CD4-positive, alpha-beta T cell (primary cell): Measurements from ENCODE around the gene INSL4. TPM values are rescaled to one million over a fixed set of nuclear protein-coding genes. Genes with fewer than 3 reads are reported as not detected.
A peak's percentile ranks its signal among the peaks of the same experiment; 100 is the strongest.

ENCODE experiments used
- ATAC-seq: fragments of 200-7000 bp; cut with Tn5 transposase; one replicate; pipeline ENCODE4 v1.10.0; 2022; ENCODE audit warnings: mild to moderate bottlenecking; ENCODE audit not compliant: poor library complexity
- CTCF ChIA-PET: fragments of 350-600 bp; sonication (Branson Sonifier 250); formaldehyde crosslinking; loops from one replicate; lab custom pipeline; 2021; ENCODE audit warnings: antibody characterized with exemption, inconsistent platforms; lab: Charles Lee
- POLR2A ChIA-PET: fragments of 350-600 bp; sonication (Branson Sonifier 250); formaldehyde crosslinking; loops from one replicate; lab custom pipeline; 2021; ENCODE audit warnings: antibody characterized with exemption, inconsistent platforms; lab: Charles Lee
- DNase-seq, 14 experiments: peaks; one replicate each; pipeline ENCODE4 v3.0.0-alpha.2; 2013 to 2020; ENCODE audit warnings: mixed read lengths in 2 of 14
- H3K27ac ChIP-seq, 2 donors: one replicate each; pipeline versions ENCODE4 v1.5.1 to v1.7.0; 2013; ENCODE audit warnings: low read length in 2 of 2, low read depth in 1 of 2, mild to moderate bottlenecking in 1 of 2
- H3K27me3 ChIP-seq, 2 experiments: 1 replicate in 1 of 2; 2 replicates in 1 of 2; pipeline versions ENCODE4 v1.6.1 to v1.7.0; 2013; ENCODE audit warnings: low read length in 2 of 2, control low read depth in 1 of 2, mild to moderate bottlenecking in 1 of 2, moderate library complexity in 1 of 2; ENCODE audit not compliant: insufficient read depth in 2 of 2, control insufficient read depth in 1 of 2
- H3K36me3 ChIP-seq: one replicate; pipeline ENCODE4 v1.6.1; 2013; ENCODE audit warnings: low read length, control low read depth; ENCODE audit not compliant: insufficient read depth
- H3K4me1 ChIP-seq: one replicate; pipeline ENCODE4 v1.6.1; 2013; ENCODE audit warnings: low read length, control low read depth; ENCODE audit not compliant: insufficient read depth
- H3K4me3 ChIP-seq: one replicate; pipeline ENCODE4 v1.5.1; 2013; ENCODE audit warnings: mild to moderate bottlenecking, low read length, moderate library complexity
- H3K9me3 ChIP-seq, 2 experiments: 1 replicate in 1 of 2; 2 replicates in 1 of 2; pipeline versions ENCODE4 v1.6.1 to v1.7.0; 2013; ENCODE audit warnings: low read length in 2 of 2, mild to moderate bottlenecking in 2 of 2, control low read depth in 1 of 2, moderate library complexity in 1 of 2; ENCODE audit not compliant: control insufficient read depth in 1 of 2, insufficient read depth in 1 of 2
- H3K27ac Mint-ChIP-seq: one replicate; pipeline ENCODE4 v1.8.0; 2020; ENCODE audit warnings: mixed read lengths
- H3K27me3 Mint-ChIP-seq: one replicate; pipeline ENCODE4 v1.8.0; 2021; ENCODE audit warnings: mixed read lengths
- H3K36me3 Mint-ChIP-seq: one replicate; pipeline ENCODE4 v1.8.0; 2021; ENCODE audit warnings: low read depth, mixed read lengths
- H3K4me1 Mint-ChIP-seq: one replicate; pipeline ENCODE4 v1.8.0; 2021; ENCODE audit warnings: low read depth, mixed read lengths
- H3K4me3 Mint-ChIP-seq: one replicate; pipeline ENCODE4 v1.8.0; 2020; ENCODE audit warnings: mild to moderate bottlenecking, mixed read lengths
- H3K9me3 Mint-ChIP-seq: one replicate; pipeline ENCODE4 v1.8.0; 2020; ENCODE audit warnings: mixed read lengths
- intact Hi-C, 2 experiments: fragments of 100-400 bp; cut with DNase I in 1 of 2; cut with micrococcal nuclease in 1 of 2; formaldehyde crosslinking; loops; one replicate each; pipeline versions ENCODE4 v1.15.1 to v1.9.0; 2023 to 2025; cut with DNase I, micrococcal nuclease
- total RNA-seq, 174 experiments: library from RNA in 2 of 174; stranded (reverse) in 2 of 174; gene quantifications; one replicate each; pipeline ENCODE4 v1.2.3 and lab custom pipeline; 2021 to 2026
- TF ChIP-seq, protein P1 (sequence below): fragments of 200-600 bp; IDR thresholded peaks from one replicate; pipeline ENCODE4 v1.8.0; 2022; ENCODE audit warnings: antibody characterized with exemption, mild to moderate bottlenecking

INSL4 gene
- total RNA-seq, 2 experiments from 2014 or later, result not detected

DNA sequence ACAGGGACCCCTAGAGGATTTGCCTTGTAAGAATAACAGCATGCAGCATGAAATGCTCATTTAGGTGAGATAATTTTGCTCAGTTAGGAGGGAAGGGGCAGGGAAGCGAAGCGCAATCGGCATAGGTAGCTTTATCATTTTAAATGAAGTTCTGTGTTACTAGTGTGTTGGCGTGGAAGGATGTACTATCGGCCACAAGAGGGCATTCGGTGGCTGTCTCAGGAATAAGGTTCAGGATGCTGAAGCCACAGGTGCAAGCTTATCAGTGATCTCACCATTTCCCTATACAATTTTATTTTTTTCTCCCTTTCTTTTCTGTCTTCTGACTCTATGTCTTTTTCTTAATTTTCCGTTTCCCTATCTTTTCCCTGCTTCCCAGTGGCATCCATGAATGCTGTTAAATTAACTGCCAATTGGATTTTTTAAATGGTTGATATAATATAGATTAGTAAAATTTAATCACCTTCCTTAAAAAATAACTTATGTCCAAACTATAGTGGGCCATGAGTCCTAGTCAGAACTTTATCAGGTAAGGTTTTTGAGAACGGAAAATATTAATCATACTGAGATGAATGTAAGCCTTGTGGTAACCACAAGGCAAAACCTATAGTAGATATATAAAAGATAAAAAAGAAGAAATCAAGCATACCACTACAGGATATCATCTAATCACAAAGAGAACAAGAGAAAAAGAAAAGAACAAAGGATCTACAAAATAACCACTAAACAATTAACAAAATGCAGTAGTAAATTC is 44.6 kb upstream of the INSL4 start:
- Mint-ChIP-seq H3K4me3 (no peak overlapping the region), H3K9me3 (no peaks in the 10 kb centered on the region), H3K27ac (no peak overlapping the region), H3K4me1 (peaks cover 12% of the 10 kb centered on the region), H3K27me3 (no peaks in the 10 kb centered on the region), H3K36me3 (no peaks in the 10 kb centered on the region)
- no peaks in the 10 kb centered on the region for H3K27me3 ChIP-seq
- DNase-seq, result peak; percentile 39 to 86 (median 54)
- H3K4me3 ChIP-seq, result no peak overlapping the region
- no peaks in the 10 kb centered on the region for H3K36me3 ChIP-seq
- intact Hi-C loops, result loop anchor here (1.0 to 5.0 kb wide), 5 partner anchors 239 to 424 kb away; no protein-coding TSS in a partner anchor
- ChIA-PET CTCF (interaction anchor here (0.7 to 1.7 kb wide), 8 partner anchors 235 to 414 kb away, joined by 3 to 10 read pairs (median 4); partner anchors contain the start of genes CD274 and PLGRKT), POLR2A (interaction anchor here (0.6 to 1.1 kb wide), 9 partner anchors 8 to 438 kb away, joined by 3 to 8 read pairs (median 3); partner anchors contain the start of genes CD274 and PLGRKT)
- no peak overlapping the region for H3K27ac ChIP-seq
- TF ChIP-seq, protein P1, sequence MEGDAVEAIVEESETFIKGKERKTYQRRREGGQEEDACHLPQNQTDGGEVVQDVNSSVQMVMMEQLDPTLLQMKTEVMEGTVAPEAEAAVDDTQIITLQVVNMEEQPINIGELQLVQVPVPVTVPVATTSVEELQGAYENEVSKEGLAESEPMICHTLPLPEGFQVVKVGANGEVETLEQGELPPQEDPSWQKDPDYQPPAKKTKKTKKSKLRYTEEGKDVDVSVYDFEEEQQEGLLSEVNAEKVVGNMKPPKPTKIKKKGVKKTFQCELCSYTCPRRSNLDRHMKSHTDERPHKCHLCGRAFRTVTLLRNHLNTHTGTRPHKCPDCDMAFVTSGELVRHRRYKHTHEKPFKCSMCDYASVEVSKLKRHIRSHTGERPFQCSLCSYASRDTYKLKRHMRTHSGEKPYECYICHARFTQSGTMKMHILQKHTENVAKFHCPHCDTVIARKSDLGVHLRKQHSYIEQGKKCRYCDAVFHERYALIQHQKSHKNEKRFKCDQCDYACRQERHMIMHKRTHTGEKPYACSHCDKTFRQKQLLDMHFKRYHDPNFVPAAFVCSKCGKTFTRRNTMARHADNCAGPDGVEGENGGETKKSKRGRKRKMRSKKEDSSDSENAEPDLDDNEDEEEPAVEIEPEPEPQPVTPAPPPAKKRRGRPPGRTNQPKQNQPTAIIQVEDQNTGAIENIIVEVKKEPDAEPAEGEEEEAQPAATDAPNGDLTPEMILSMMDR, result peak; percentile 83
- H3K9me3 ChIP-seq, result no peaks in the 10 kb centered on the region
- peaks cover 5% of the 10 kb centered on the region for H3K4me1 ChIP-seq
- peak; percentile 96 for ATAC-seq

DNA sequence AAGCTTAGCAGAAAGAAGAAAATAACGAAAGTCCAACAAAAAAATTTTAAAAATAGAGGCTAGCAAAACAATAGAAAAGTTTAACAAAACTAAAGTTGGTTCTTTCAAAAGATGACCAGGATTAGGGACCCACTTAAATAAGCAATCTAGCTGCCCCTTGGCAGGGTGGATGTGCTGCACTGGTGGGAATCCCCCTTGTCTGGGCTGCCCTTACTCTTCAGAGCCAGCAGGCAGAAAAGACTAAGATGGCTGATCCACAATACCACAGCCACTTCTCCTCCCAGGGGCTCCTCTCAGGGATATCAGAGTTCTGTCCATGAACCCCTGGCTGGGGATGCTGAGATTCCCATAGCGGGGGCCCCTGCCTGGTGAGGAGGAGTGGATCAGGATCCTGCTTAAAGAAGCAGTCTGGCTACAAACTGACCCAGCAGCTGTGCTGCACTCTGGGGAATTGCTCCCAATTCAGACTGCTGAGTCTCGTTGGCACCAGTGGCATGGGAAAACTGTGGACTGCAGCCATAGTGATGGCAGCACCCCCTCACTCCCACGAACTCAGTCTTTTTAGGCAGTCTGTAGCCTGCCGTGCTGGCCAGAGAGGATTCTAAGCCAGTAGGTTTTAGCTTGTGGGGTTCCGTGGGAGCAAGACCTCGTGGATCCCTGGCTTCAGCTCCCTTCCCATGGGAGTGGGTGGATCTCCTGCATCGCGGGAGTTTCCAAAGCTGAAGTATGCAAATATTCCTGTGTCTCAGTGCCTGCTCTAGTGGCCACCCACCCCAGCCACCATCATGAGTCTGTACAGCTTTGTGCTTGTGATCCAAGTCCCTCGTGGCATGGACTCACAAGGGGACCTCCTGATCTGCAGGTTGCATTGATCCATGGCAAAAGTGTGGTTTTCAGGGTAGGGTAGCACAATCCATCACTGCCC is 42.9 kb upstream of the INSL4 start:
- intact Hi-C loops, result loop anchor here in 1 of 2 experiments (5.0 kb wide), 2 partner anchors 254 to 426 kb away; no protein-coding TSS in a partner anchor
- Mint-ChIP-seq H3K9me3 (no peaks in the 10 kb centered on the region), H3K27me3 (no peaks in the 10 kb centered on the region), H3K27ac (no peak overlapping the region), H3K36me3 (no peaks in the 10 kb centered on the region), H3K4me3 (no peak overlapping the region), H3K4me1 (peaks cover 12% of the 10 kb centered on the region)
- H3K9me3 ChIP-seq, result no peaks in the 10 kb centered on the region
- ATAC-seq, result no peak
- CTCF ChIA-PET, result no interaction called here
- no peak overlapping the region for H3K27ac ChIP-seq
- H3K4me1 ChIP-seq, result peaks cover 5% of the 10 kb centered on the region
- DNase-seq, result peak in 2 of 14 experiments; percentile 10 to 12
- POLR2A ChIA-PET, result no interaction called here
- H3K4me3 ChIP-seq, result no peak overlapping the region
- TF ChIP-seq, protein P1, result no peak
- H3K36me3 ChIP-seq, result no peaks in the 10 kb centered on the region
- H3K27me3 ChIP-seq, result no peaks in the 10 kb centered on the region

DNA sequence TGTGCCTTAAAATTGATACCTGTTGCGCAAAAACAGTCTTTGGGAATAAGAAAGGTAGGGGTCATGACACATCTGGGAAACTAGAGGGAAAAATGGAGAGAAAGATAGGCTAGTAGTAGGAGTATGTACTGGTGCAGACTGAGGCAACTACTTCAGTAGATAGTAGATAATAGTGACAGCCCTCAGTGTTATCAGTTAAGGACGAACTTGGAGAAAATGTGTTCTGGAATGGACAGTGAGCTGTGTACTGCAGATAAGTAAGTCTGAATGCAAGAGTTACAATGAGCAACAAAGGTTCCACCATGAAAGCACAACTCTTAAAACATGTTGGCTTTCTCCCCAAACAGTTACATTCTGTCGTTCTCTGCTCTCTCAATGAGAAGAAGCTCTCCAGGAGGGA is 39.2 kb upstream of the INSL4 start:
- CTCF ChIA-PET, result no interaction called here
- no peaks in the 10 kb centered on the region for H3K36me3 Mint-ChIP-seq
- TF ChIP-seq, protein P1, result no peak
- no peaks in the 10 kb centered on the region for H3K27me3 Mint-ChIP-seq
- Histone ChIP-seq H3K4me1 (no peaks in the 10 kb centered on the region), H3K27me3 (no peaks in the 10 kb centered on the region), H3K4me3 (no peak overlapping the region), H3K9me3 (no peaks in the 10 kb centered on the region), H3K27ac (no peak overlapping the region), H3K36me3 (no peaks in the 10 kb centered on the region)
- DNase-seq, result no peak
- intact Hi-C loops, result no loop called here
- no peak overlapping the region for H3K27ac Mint-ChIP-seq
- no peak overlapping the region for H3K4me3 Mint-ChIP-seq
- peaks cover 4% of the 10 kb centered on the region for H3K4me1 Mint-ChIP-seq
- no peaks in the 10 kb centered on the region for H3K9me3 Mint-ChIP-seq
- POLR2A ChIA-PET, result no interaction called here
- no peak for ATAC-seq
